Ishikawa (cell line): ENCODE results near the gene PTPRA.

ENCODE experiments used
- CEBPB ChIP-seq: IDR thresholded peaks from 2 replicates; pipeline ENCODE4 v1.6.1; 2012
- CREB1 ChIP-seq: IDR thresholded peaks from 2 replicates; pipeline ENCODE4 v1.6.1; 2012; ENCODE audit warnings: low read depth
- EGR1 ChIP-seq: IDR thresholded peaks from 2 replicates; pipeline ENCODE4 v1.6.1; 2012
- EP300 ChIP-seq: IDR thresholded peaks from 2 replicates; pipeline ENCODE4 v1.6.1; 2012; ENCODE audit warnings: borderline replicate concordance
- FOXM1 ChIP-seq: IDR thresholded peaks from 2 replicates; pipeline ENCODE4 v1.6.1; 2012; ENCODE audit warnings: low read depth, borderline replicate concordance
- NFIC ChIP-seq: IDR thresholded peaks from 2 replicates; pipeline ENCODE4 v1.6.1; 2012
- RAD21 ChIP-seq: IDR thresholded peaks from 2 replicates; pipeline ENCODE4 v1.6.1; 2012; ENCODE audit warnings: low read depth
- TAF1 ChIP-seq: IDR thresholded peaks from 2 replicates; pipeline ENCODE4 v1.6.1; 2012; ENCODE audit warnings: low read depth, mild to moderate bottlenecking
- TCF12 ChIP-seq: IDR thresholded peaks from 2 replicates; pipeline ENCODE4 v1.6.1; 2012; ENCODE audit warnings: low read depth
- TEAD4 ChIP-seq: IDR thresholded peaks from 2 replicates; pipeline ENCODE4 v1.6.1; 2012
- YY1 ChIP-seq: IDR thresholded peaks from 2 replicates; pipeline ENCODE4 v1.6.1; 2012; ENCODE audit warnings: low read depth
- ZBTB7A ChIP-seq: IDR thresholded peaks from 2 replicates; pipeline ENCODE4 v1.6.1; 2012; ENCODE audit warnings: low read depth
- TF ChIP-seq, protein P1 (sequence below): IDR thresholded peaks from 2 replicates; pipeline ENCODE4 v1.6.1; 2012
- TF ChIP-seq, protein P2 (sequence below): IDR thresholded peaks from 2 replicates; pipeline ENCODE4 v1.6.1; 2012; ENCODE audit warnings: low read depth, mild to moderate bottlenecking
- TF ChIP-seq, protein P3 (sequence below): IDR thresholded peaks from 2 replicates; pipeline ENCODE4 v1.6.1; 2012

The PTPRA gene

DNA sequence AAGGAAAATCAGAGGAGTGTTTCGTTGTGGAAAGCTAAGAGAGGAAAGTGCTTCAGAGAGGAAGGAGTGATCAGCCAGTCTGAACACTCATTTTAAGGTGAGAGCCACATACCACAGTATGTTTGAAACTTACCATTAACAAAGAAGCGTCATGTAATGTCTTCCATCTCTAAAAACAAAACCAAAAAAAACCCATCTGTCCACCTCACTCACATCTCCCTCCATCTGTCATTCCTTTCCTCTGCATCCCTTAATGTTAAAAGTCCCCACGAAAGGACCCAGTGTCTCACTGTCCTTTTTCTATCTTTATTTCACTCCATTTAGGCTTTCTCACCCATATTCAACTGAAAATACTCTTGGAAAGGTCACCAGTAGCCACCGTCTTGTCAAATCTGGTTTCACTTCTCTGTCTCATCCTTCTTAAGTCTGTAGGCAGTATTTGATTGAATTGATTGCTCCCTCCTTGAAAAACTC lies 110.8 kb downstream of the PTPRA start:
- TF ChIP-seq ZBTB7A (no peak), FOXM1 (no peak), CEBPB (no peak), EP300 (no peak), RAD21 (no peak), CREB1 (no peak)
- TF ChIP-seq, protein P1, sequence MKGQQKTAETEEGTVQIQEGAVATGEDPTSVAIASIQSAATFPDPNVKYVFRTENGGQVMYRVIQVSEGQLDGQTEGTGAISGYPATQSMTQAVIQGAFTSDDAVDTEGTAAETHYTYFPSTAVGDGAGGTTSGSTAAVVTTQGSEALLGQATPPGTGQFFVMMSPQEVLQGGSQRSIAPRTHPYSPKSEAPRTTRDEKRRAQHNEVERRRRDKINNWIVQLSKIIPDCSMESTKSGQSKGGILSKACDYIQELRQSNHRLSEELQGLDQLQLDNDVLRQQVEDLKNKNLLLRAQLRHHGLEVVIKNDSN: no peak

DNA sequence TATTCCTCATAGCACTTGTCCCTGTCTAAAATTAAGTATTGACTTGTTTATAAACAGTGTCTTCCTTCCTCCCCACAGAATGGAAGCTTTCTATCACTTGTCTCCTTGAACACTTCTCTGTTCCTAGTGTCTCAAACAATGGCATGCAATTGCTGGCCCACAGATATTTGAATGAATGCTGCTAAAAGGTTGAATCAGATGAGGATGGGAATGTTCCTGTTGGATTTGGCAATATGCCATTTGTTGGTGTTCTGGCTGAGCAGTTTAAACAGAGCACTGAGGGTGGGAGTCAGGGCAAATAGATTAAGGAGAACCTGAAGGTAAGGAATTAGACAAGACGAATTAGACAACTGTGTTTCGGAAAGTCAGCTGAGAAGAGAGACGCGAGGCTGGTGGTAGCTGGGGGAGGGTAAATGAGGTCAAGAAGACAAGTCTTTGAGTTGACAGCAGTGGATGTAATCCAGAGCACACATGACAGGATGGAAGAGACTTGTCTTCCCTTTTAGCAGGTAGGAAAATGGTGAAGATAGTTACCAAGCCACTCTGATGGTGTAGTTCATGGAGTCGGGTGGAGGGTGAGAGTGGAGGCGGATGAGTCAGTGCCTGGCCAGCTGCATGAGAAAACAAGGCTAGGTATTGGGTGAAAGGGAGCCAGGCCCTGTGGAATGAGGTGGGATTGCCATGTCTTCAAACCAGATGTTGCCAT lies 111.8 kb downstream of the PTPRA start:
- TF ChIP-seq, protein P1: no peak
- TF ChIP-seq TEAD4 (no peak), CEBPB (no peak), EGR1 (no peak), TAF1 (no peak), TCF12 (no peak), CREB1 (no peak), RAD21 (no peak)
- TF ChIP-seq, protein P2, sequence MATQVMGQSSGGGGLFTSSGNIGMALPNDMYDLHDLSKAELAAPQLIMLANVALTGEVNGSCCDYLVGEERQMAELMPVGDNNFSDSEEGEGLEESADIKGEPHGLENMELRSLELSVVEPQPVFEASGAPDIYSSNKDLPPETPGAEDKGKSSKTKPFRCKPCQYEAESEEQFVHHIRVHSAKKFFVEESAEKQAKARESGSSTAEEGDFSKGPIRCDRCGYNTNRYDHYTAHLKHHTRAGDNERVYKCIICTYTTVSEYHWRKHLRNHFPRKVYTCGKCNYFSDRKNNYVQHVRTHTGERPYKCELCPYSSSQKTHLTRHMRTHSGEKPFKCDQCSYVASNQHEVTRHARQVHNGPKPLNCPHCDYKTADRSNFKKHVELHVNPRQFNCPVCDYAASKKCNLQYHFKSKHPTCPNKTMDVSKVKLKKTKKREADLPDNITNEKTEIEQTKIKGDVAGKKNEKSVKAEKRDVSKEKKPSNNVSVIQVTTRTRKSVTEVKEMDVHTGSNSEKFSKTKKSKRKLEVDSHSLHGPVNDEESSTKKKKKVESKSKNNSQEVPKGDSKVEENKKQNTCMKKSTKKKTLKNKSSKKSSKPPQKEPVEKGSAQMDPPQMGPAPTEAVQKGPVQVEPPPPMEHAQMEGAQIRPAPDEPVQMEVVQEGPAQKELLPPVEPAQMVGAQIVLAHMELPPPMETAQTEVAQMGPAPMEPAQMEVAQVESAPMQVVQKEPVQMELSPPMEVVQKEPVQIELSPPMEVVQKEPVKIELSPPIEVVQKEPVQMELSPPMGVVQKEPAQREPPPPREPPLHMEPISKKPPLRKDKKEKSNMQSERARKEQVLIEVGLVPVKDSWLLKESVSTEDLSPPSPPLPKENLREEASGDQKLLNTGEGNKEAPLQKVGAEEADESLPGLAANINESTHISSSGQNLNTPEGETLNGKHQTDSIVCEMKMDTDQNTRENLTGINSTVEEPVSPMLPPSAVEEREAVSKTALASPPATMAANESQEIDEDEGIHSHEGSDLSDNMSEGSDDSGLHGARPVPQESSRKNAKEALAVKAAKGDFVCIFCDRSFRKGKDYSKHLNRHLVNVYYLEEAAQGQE: no peak

DNA sequence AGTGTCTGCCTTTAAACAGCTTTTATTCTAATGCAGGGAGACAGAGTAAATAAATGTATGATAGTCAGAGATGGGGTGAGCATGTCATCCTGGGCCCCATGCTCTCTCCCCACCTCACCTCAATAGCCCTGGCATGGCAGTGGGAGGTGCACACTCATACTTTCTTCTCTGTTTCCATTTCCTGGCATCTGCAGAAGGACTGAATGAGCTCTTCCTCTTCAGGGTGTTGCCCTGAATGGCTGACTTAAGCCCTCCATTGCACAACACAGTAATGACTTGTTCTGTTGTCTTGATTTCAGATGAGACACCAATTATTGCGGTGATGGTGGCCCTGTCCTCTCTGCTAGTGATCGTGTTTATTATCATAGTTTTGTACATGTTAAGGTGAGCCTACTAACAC lies 113.2 kb downstream of the PTPRA start:
- TF ChIP-seq, protein P3, sequence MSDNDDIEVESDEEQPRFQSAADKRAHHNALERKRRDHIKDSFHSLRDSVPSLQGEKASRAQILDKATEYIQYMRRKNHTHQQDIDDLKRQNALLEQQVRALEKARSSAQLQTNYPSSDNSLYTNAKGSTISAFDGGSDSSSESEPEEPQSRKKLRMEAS: no peak
- TF ChIP-seq CREB1: no peak
- no peak for TF ChIP-seq TEAD4
- TF ChIP-seq TAF1: no peak
- no peak for TF ChIP-seq NFIC
- TF ChIP-seq FOXM1: no peak
- no peak for TF ChIP-seq TCF12
- TF ChIP-seq EGR1: no peak
- no peak for TF ChIP-seq RAD21
- TF ChIP-seq, protein P2: no peak
- TF ChIP-seq ZBTB7A: no peak
- TF ChIP-seq EP300: no peak
- TF ChIP-seq CEBPB: no peak
- TF ChIP-seq YY1: no peak
- TF ChIP-seq, protein P1: no peak

DNA sequence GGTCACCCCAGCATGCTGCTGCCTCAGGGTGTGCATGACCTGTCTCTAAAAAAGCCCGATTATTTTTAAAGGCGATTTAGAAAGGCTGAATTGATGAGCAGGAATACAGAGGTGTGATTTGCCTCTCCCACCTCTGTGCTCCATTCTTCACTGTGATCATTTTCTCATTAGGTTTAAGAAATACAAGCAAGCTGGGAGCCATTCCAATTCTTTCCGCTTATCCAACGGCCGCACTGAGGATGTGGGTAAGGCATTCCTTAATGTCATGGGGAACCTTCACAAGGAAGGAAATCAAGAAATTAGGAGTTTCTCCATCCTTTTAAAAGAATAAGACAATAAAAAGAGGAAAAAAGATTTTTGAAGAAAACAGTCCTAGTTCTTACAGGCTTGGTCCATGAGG lies 114.6 kb downstream of the PTPRA start:
- no peak for TF ChIP-seq RAD21
- no peak for TF ChIP-seq YY1
- no peak for TF ChIP-seq CREB1
- TF ChIP-seq, protein P1: no peak

DNA sequence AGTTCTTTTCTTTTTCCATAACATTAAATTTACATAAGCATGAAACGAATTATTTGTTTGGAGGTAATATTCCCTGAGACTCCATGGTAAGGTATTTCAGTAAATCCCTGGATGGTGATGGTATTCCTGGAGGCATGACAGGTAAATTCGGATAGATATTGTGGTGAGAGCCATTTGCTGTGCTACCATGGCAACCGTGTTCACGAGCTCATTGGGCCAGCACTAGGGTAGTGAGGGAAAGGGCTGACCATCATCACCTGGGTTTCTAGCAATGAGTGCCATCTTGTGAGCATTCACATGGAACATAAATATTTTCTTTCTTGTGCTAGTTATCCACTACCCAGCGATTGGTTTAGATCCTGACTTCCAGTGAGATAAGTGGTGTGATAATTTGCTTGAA lies 118.3 kb downstream of the PTPRA start:
- no peak for TF ChIP-seq ZBTB7A
- no peak for TF ChIP-seq CREB1
- TF ChIP-seq NFIC: no peak
- no peak for TF ChIP-seq EP300
- TF ChIP-seq, protein P1: no peak
- TF ChIP-seq RAD21: no peak
- no peak for TF ChIP-seq TCF12
- TF ChIP-seq, protein P3: no peak
- TF ChIP-seq FOXM1: no peak
- TF ChIP-seq CEBPB: no peak
- TF ChIP-seq TAF1: no peak
